ENCODE data around the gene GADD45B.
"Not testable (repeated sequence)": the region's sequence is repeated elsewhere in the genome, so short reads cannot be mapped to it uniquely, and the experiment has no call there.

GADD45B gene

DNA sequence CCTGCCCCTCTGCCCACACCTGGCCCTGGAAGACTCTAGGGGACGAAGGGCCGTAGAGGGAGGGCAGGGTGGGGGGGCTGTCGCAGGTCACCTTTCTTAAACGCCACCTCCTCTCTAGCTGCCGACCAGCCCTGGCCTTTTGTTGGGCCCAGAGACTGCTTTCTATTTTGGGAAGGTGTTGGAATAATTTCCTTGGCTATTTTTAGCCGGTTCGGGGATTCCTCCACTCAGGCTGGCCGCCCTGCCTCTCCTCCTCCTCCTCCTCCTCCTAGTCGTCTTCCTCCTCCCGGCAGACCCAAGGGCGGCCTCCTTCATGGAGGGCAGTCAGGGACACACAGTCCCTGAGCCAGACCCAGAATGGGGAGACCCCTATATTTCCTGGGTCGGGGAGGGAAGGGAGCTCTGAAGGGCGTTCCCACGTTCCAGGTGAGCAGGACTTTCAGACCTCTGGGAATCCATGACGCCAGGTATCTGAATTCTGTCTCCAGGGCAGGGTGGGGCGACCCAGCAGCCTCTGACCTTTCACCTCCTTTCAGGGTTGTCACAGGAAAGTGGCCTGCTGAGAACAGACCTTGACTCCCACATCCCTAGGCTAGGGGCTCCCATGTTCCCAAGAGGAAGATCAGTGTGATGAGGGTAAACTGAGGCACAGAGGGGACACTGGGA lies 19.9 kb downstream of the GADD45B start:
- DNase-seq = no peak
- intact Hi-C loops (cut with DNase I) = no loop called here

GRCh38 chr19:2497186-2497585 lies 21.3 kb downstream of the GADD45B start:
- intact Hi-C loops (cut with DNase I) = no loop called here
- DNase-seq = no peak

GRCh38 chr19:2500156-2500555 lies 24.2 kb downstream of the GADD45B start:
- intact Hi-C loops (cut with DNase I) = no loop called here
- DNase-seq = no peak

- intact Hi-C loops (cut with DNase I) = no loop called here
- no peak for DNase-seq
These were observed 24.9 kb downstream of the GADD45B start for GRCh38 chr19:2500841-2501261.

DNA sequence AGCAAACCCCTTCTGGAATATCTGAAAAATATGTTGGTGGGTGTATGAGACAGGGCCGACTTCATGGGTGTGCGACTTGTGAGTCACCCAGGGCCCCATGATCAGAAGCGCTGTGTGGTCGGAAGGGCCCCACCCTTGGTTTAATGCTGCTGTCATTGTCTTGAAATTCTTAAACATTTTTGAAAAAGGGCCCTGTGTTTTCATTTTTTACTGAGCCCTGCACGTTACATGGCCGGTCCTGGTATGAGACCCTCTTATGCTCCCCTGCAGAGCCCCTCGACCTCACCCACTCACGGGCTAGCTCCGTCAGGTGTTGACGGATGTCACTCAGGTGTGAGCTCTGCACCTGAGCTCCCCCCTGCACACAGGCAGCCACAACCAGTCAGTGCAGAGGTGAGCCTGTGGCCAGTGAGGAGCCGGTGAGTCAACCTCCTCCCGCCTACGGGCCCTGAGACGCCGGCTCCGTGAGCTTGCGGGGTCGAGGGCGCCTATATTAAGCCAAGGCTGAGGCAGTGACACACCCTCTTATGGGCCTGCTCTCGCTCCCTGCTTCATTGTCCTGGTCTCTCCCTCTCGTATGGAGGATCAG lies 27.7 kb downstream of the GADD45B start:
- intact Hi-C loops (cut with DNase I) = no loop called here
- peak in 27 of 42 donors; percentile 30 to 79 (median 59) for DNase-seq

DNA sequence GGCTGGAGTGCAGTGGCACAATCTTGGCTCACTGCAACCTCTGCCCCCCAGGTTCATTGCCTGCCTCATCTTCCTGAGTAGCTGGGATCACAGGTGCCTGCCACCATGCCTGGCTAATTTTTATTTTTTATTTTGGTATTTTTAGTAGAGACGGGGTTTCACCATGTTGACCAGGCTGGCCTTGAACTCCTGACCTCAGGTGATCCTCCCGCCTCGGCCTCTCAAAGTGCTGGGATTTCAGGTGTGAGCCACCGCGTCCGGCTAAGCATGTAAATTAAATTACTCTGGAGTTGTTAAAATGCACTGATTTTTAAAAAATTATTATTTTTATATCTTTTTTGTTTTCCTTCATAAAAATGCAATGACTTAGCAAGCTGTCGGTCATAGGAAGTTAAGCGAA lies 30.7 kb downstream of the GADD45B start:
- intact Hi-C loops (cut with DNase I); DNase-seq: not testable (repeated sequence)

DNA sequence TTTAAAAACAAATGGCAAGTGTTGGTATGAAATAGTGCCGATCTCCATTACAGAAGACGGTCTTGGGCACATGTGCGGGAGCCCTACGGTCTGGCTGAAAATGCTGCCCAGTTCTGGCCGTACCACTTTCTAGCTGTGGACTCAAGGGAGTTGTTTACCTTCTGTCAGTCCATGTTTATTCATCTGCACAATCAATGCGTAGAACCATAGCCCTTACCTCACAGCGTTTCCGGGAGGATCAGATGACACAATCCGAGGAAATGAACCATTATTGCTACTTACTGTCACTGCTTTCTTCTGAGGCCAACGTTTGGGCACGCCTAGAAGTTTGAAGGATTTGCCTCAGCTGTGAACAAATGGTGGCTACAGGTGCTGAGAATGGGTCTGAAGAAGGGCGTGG lies 31.2 kb downstream of the GADD45B start:
- intact Hi-C loops (cut with DNase I) = no loop called here
- DNase-seq = no peak

DNA sequence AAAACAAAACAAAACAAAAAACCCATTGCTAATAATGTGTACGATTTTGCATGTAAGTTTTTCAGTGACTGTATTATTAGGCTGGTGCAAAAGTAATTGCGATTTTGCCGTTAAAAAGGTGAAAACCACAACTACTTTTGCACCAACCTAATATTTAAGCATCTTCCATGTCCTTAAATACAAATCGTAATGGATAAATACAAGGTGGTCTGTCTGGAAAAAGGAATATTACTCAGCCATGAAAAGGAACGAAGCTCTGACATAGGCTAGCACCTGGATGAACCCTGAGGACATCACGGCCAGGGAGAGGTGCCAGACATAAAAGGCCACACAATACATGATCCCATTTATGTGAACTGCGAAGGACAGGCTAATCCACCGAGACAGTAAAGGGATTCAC lies 33.2 kb downstream of the GADD45B start:
- DNase-seq = no peak
- intact Hi-C loops (cut with DNase I) = no loop called here

- intact Hi-C loops (cut with DNase I) = no loop called here
- DNase-seq = no peak
These were observed 35.6 kb downstream of the GADD45B start for GRCh38 chr19:2511570-2511969.

DNA sequence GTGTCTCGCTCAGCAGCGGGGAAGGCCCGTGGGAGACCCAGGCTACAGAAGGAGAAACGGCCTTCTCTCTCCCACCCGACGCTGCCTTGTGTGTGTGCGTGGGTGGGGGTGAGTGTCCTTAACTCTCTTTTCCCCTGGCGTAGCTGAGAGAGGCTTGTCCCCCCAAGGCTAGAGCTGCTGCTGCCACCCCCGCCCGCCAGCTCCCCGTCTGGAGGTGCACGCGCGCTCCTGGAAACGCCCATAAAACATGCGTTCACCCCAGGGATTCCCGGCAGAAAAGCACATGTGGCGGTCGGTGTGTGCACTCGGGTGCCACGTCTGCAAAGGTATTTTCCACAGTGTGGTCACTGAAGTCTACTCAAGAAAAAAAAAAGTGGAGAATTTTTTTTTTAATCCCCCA lies 36.1 kb downstream of the GADD45B start:
- intact Hi-C loops (cut with DNase I) = no loop called here
- peak in 12 of 42 donors; percentile 39 to 70 (median 49) for DNase-seq

DNA sequence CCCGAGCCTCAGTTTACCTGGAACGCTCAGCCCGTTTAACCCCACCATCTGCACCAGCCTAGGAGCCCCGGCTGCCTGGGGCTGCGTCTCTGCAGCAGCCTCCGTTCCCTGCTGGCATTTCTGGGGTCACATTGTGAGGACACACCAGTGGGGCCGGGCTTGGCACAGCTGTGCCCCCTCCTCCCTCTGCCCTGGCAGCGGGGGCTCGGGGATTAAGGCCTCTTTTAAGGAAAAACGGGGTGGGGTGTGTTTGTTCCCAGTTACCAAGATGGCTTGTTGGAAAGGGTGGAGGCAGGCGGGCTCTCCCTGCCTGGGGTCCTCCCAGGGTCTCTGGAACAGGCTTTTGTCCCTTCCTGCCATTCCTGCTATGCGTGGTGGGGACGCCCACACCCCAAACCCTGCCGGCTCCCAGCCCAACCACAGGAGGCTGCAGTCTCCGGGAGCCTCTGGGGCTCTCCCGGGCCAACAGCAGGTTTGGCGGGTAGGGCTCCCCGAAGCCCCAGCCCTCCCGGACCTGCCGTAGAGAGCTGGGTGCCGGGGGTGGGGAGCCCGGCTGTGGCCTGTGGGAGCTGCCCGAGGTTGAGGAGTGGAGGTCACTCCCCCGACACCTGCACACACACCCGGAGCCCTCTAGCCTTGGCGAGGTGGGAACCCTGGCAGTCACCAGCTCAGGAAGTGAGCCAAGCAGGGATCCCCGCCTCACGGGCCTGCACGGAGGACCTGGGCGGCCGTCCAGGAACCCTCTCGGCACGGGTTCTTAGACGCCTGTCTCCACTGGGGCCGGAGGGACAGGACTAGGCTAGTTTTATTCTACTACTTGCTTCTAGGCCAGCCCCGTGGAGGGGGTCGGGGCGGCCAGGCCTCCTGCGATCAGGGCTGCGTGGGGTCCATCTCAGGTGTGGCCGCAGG lies 36.9 kb downstream of the GADD45B start:
- no peak for DNase-seq
- intact Hi-C loops (cut with DNase I) = no loop called here

- no peak for DNase-seq
- intact Hi-C loops (cut with DNase I) = no loop called here
These were observed 39.1 kb downstream of the GADD45B start for GRCh38 chr19:2514981-2515518.

- intact Hi-C loops (cut with DNase I) = no loop called here
- DNase-seq = no peak
These were observed 40.8 kb downstream of the GADD45B start for GRCh38 chr19:2516727-2517126.

- DNase-seq = no peak
- intact Hi-C loops (cut with DNase I) = no loop called here
These were observed 42.1 kb downstream of the GADD45B start for GRCh38 chr19:2517881-2518601.

DNA sequence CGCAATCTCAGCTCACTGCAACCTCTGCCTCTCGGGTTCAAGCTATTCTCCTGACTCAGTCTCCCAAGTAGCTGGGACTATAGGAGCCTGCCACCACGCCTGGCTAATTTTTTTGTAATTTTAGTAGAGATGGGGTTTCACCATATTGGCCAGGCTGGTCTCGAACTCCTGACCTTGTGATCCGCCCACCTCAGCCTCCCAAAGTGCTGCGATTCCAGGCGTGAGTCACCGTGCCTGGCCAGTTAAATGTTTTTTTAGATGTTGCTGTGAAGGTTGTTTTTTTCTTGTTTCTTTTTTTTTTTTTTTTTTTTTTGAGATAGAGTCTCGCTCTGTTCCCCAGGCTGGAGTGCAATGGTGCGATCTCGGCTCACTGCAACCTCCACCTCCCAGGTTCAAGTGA lies 42.9 kb downstream of the GADD45B start:
- intact Hi-C loops (cut with DNase I); DNase-seq: not testable (repeated sequence)

GRCh38 chr19:2519482-2519881 lies 43.6 kb downstream of the GADD45B start:
- intact Hi-C loops (cut with DNase I) = no loop called here
- DNase-seq = no peak

- intact Hi-C loops (cut with DNase I) = no loop called here
- DNase-seq = peak in 3 of 42 donors; percentile 18 to 60 (median 50)
These were observed 47.8 kb downstream of the GADD45B start for GRCh38 chr19:2523630-2524311.

GRCh38 chr19:2524361-2524839 lies 48.5 kb downstream of the GADD45B start:
- DNase-seq = no peak
- intact Hi-C loops (cut with DNase I) = no loop called here

Measured in head of caudate nucleus (tissue), 42 donors.